SKM-1 (cell line): ENCODE results near the gene EZR.

Source experiments
- DNase-seq: peaks from one replicate; lab custom pipeline; 2025; ENCODE audit not compliant: unreplicated experiment; lab: John Stamatoyannopoulos, UW

EZR gene

DNA sequence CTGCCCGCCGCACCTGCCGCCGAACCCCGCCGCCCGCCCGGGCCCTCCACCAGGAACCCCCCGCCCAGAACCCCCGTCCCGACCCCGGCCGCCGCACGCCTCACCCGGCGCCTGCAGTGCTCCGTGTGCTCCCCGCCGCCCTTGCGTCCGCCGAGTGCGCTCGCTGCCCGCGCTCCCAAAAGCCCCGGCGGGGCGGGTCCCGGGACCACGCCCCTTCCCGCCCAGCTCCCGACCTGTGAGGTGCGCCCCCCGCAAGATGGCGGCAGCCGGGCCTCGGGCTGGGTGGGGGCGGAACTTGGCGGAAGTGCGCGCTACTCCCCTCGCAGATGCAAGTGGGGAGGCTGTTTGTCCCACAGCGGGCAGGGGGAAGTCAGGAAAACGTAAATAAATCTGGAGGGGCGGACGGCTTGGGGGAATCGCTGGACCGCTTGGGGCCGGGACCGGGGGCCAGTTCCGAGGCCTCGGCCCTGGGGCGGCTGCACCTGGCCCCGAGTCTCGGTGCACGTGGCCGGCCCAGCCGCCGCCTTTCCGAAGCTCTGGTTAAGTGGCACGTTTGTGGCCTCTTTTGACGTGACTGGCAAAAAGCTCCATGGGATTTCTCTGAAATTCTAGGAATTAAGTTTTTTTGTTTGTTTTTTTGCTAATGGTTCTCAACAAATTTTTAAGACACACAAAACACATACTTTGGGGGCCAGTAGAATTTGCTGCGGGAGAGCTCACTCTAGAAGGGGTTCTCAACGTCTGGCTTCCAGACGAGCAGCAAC is at the start of gene EZR:
Gene EZR (minus strand): TSS at position 156 of the 764 bp plus-strand sequence. CDS start 1,275 bp downstream, outside the sequence.
- DNase-seq, result no peak

DNA sequence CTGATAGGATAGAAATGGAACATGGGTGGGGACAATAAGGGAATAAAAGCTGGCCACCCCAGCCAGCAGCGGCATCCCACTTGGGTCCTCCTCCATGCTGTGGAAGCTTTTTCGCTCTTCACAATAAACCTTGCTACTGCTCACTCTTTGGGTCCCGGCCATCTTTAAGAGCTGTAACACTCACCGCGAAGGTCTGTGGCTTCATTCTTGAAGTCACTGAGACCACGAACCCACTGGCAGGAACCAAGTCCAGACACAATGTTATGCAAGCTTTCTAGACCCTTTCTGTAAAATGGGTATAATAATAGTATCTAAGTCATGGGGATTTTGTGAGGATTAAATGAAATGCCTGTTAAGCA is 48.9 kb upstream of the EZR start:
- no peak for DNase-seq

DNA sequence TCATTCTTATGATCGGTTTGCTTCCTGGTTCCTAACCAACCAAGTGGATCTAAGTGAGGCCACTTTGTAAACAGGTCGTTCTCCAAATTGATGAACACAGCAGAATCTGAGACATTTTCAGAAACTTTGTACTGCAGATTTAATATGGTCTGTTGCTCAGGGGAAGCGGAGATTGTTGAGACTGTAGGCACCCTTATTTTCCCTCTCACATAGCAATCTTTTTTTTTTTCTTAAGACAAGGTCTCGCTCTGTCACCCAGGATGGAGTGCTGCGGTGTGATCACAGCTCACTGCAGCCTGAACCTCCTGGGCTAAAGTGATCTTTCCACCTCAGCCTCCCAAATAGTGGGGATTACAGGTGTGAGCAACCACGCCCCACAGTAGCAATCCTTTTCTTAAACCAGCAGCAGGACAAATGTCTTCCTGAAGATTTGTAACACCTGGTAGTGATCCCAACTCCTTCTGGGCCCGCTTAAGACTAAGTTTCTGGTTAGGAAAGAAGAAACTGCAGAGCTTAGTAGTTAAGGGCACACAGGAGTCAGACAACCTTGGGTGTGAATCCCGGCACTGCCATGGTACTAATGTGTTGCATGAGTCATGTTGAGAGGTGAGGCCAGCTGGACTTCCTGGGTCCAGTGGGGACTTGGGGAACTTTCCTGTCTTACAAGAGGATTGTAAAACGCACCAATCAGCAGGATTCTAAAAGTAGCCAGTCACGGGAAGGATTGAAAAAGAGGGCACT is 48.4 kb upstream of the EZR start:
- DNase-seq, result no peak

DNA sequence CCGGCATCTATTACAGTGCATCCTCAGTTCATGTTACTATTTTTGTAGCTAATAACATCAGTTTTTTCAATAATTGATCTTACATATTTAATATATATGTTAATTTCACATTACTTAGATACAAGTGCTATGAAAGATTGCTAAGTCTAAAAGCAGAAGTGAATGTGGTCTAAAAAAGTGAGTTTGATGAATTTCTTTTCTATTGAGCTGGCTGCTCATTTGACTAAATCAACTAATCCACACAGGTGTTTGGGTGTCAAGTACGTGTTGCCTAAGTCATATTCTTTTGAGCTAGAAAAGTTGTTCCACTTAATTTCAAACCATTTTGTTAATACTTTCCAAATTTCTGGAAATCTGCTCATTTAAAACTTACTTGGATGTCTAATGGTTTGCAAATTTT is 46.6 kb upstream of the EZR start:
- DNase-seq, result no peak

DNA sequence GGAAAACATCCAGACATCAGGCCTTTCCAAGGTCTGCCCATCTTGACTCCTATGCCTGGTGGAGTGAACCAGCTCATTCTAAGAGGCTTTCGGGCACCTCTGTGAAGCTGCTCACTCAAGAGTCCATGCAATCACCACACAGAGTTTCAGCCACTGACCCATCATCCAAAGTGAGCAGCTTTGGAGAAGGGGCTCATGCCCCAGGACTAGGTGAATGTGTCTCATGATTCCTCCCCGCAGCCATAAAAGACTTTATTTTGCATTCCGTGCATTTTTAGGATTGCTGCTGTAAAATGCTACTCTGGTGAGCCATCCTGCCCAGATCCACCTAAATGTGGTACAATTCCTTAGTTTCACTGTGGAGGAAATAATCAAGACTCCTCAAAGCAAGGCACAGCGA is 44.5 kb upstream of the EZR start:
- DNase-seq, result no peak

GRCh38 chr6:158861686-158862381 is 42.7 kb upstream of the EZR start:
- DNase-seq, result no peak

DNA sequence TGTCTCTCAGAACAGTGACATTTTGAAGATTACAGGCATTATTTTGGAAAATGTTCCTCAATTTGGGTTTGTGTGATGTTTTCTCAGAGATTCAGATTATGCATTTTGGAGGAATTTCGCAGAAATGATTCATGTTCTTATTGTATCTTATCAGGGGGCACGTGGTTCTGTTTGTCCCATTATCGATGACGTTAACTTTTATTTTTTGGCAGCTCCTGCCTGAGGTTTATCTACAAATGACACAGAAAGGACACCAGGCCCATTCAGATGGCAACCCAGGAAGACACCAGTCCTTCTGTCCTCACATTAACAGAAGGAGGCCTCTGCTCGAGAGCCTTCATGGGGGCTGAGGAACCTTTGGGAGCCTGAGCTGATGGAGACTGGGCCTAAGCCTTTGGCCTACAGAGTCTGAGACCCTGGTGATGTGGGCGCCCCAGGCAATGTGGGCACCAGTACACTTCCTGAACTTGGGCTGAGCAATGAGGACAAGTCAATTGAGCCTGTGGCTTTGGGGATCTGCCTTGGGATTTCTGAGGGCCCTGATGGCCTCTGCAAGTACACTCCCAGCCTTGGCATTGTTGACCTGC is 41.2 kb upstream of the EZR start:
- DNase-seq, result no peak

- no peak for DNase-seq
Measured at GRCh38 chr6:158856261-158856660, 37.1 kb upstream of the EZR start.

- no peak for DNase-seq
Measured at GRCh38 chr6:158854214-158855101, 35.3 kb upstream of the EZR start.

- DNase-seq, result no peak
Measured at GRCh38 chr6:158853880-158854213, 34.7 kb upstream of the EZR start.

GRCh38 chr6:158853072-158853879 is 34.1 kb upstream of the EZR start:
- no peak for DNase-seq

DNA sequence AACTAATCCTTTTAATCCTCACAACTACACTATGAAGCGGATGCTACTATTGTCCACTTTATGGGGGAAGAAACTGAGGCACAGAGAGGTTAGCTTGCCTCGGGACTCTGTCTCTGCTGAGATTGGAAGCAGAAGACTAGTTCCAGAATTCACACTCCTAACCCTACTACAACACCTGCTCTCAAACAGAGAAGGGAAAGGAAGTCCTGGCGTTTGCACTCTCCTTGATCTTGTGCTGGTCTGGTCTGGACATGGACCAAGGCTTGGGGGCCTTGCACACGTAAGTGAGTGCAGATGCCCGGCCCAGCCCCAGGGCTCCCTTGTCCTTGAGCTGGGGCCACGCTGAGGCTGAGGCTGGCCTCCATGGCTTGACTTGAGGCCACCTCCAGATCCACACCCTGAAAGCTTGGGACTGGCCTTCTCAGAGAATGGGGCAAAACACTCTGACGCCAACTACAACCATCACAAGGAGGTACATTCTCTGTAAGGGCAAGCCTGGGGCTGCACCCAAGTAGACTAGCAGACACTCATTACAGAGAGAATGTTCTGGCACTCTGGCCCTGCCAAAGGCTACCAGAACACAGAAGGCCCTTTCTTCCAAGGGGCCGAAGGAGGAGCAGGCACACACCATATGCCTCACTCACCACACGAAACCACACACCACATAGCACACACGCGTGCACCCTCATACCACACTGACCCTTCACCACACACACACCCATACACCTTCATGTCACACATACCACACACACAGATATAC is 33.3 kb upstream of the EZR start:
- no peak for DNase-seq

GRCh38 chr6:158850807-158851115 is 31.6 kb upstream of the EZR start:
- no peak for DNase-seq

- no peak for DNase-seq
Measured at GRCh38 chr6:158849899-158850806, 31.0 kb upstream of the EZR start.

- DNase-seq, result no peak
Measured at GRCh38 chr6:158848490-158848895, 29.3 kb upstream of the EZR start.

- DNase-seq, result no peak
Measured at GRCh38 chr6:158847786-158848185, 28.6 kb upstream of the EZR start.

GRCh38 chr6:158847012-158847529 is 27.9 kb upstream of the EZR start:
- DNase-seq, result no peak
